Esophagus muscularis mucosa (tissue), 3 donors: ENCODE data around the gene THEMIS.

Experiments used
- POLR2A ChIP-seq: fragments of 450-650 bp; IDR thresholded peaks from one replicate; pipeline ENCODE4 v1.6.1; 2017; ENCODE audit warnings: antibody characterized with exemption, moderate library complexity, mild to moderate bottlenecking, low read depth
- TF ChIP-seq, protein P1 (sequence below), 3 experiments: fragments of 200-600 bp in 2 of 3; fragments of 450-650 bp in 1 of 3; sonication (generic) in 2 of 3; IDR thresholded peaks; one replicate each; pipeline ENCODE4 v1.5.1; 2017 to 2019; ENCODE audit warnings: antibody characterized with exemption in 3 of 3, mild to moderate bottlenecking in 2 of 3, moderate library complexity in 1 of 3

DNA sequence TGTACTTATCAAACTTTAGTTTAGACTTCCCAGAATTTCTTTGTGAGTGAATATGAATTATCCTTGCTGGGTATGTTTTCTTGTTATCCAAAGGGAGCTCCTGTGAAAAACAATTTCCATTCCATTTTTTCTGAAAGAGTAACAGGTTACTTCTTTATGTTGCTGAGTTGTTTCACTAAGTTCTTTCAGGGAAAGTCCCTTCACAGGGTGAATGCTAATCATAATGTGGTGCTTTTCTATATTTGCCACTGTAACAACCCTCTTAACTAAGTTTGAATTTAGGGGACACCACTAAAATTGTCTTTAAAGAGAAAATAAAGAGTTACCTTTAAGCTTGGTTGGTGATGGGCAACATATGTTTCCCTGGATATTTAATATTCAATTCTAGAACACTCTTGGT is 79.4 kb downstream of the THEMIS start:
- TF ChIP-seq, protein P1, sequence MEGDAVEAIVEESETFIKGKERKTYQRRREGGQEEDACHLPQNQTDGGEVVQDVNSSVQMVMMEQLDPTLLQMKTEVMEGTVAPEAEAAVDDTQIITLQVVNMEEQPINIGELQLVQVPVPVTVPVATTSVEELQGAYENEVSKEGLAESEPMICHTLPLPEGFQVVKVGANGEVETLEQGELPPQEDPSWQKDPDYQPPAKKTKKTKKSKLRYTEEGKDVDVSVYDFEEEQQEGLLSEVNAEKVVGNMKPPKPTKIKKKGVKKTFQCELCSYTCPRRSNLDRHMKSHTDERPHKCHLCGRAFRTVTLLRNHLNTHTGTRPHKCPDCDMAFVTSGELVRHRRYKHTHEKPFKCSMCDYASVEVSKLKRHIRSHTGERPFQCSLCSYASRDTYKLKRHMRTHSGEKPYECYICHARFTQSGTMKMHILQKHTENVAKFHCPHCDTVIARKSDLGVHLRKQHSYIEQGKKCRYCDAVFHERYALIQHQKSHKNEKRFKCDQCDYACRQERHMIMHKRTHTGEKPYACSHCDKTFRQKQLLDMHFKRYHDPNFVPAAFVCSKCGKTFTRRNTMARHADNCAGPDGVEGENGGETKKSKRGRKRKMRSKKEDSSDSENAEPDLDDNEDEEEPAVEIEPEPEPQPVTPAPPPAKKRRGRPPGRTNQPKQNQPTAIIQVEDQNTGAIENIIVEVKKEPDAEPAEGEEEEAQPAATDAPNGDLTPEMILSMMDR (IDR thresholded peaks at IDR 0.05): no peak
- no peak for TF ChIP-seq POLR2A
